Hepatocyte (in vitro differentiated cells): Measurements from ENCODE around the gene RPGRIP1.

Experiments used
- CTCF ChIP-seq: fragments of 200-600 bp; sonication (generic); IDR thresholded peaks from 2 replicates; pipeline ENCODE4 v1.5.1; 2016; ENCODE audit warnings: antibody characterized with exemption, mild to moderate bottlenecking; ENCODE audit not compliant: poor library complexity
- EZH2 ChIP-seq: fragments of 200-600 bp; sonication (generic); IDR thresholded peaks from 2 replicates; pipeline ENCODE4 v1.6.1; 2016; ENCODE audit warnings: antibody characterized with exemption, mild to moderate bottlenecking, borderline replicate concordance

GRCh38 chr14:21308479-21309237, 28.8 kb downstream of the RPGRIP1 start:
- TF ChIP-seq EZH2 (no peak), CTCF (no peak)
